Urothelium cell line (cell line): ENCODE data around the gene DCP1A.
"Not testable (repeated sequence)": the region's sequence is repeated elsewhere in the genome, so short reads cannot be mapped to it uniquely, and the experiment has no call there.

Source experiments
- DNase-seq: peaks from one replicate; pipeline ENCODE4 v3.0.0; 2011; ENCODE audit warnings: low spot score, mixed read lengths
- FAIRE-seq: peaks from 2 replicates; lab custom pipeline; 2011; peaks lifted over from hg19 to GRCh38; lab: Jason Lieb, UNC

The DCP1A gene

GRCh38 chr3:53347261-53348064 lies at the start of gene DCP1A:
DCP1A (minus strand) TSS chr3:53347543; CDS start chr3:53347517, 26 bp downstream.
- FAIRE-seq = no peak
- DNase-seq = peak; percentile 96

DNA sequence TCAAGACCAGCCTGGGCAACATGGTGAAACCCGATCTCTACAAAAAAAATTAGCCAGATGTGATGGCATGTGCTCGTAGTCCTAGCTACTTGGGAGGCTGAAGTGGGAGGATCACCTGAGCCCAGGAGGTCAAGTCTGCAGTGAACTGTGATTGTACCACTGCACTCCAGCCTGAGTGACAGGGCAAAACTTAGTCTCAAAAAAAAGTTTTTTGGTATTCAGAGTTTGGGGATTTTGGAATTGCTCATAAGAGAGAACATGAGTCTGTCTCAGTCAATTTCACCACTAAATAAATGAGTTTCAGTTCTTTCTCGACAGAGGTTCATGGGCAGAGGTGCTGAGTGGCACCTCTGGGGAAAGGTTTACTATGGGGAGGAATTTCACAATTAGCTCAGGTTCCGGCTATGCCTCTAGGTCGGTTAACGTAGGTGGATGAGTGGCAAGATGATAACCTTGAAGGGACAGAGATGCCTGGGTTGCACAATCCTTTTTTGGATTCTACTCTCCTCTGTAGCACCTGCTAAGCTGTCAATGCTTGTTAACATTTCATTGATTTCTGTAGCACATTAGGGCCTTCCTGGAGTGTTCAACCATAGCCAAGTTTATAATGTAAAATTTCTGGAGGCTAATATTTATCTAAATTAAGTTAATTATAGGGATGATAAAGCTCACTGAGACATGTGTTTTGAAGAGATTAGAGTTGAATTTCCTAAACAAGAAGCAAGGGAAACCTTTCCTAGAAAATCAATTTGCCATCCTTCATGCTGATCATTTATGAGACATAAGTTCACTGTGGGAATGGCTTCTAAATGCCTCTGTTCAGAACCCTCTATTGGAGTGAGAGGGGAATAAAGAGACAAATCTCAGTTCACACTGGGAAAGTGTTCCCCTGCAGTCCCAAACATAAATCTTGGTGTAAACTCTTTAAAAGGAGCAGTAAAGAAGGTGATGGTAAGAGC lies 37.4 kb upstream of the DCP1A start:
- no peak for DNase-seq
- no peak for FAIRE-seq

GRCh38 chr3:53382106-53382505 lies 34.8 kb upstream of the DCP1A start:
- FAIRE-seq = no peak
- DNase-seq = no peak

- no peak for FAIRE-seq
- no peak for DNase-seq
These were observed 33.0 kb upstream of the DCP1A start for GRCh38 chr3:53380306-53380705.

GRCh38 chr3:53379898-53380297 lies 32.6 kb upstream of the DCP1A start:
- DNase-seq (no peak), FAIRE-seq (no peak)

DNA sequence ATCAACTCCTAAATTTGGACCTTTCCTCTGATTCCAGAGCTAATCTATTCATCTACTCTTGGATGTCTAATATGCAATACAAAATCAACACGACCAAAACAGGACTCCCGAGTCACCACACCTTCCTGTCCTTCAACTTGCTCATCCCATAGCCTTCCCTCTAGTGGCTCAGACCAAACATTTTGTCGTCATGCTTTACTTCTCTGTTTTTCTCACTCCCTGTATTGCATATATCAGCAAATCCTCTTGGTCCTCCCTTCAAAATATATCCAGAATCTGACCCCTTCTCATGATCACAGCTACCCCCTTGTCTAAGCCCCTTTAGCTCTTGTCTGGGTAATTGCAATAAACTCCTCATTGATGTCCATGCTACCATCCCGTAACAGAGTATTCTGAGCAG lies 30.5 kb upstream of the DCP1A start:
- FAIRE-seq = no peak
- DNase-seq = no peak

GRCh38 chr3:53376679-53377078 lies 29.3 kb upstream of the DCP1A start:
- no peak for FAIRE-seq
- DNase-seq = no peak

DNA sequence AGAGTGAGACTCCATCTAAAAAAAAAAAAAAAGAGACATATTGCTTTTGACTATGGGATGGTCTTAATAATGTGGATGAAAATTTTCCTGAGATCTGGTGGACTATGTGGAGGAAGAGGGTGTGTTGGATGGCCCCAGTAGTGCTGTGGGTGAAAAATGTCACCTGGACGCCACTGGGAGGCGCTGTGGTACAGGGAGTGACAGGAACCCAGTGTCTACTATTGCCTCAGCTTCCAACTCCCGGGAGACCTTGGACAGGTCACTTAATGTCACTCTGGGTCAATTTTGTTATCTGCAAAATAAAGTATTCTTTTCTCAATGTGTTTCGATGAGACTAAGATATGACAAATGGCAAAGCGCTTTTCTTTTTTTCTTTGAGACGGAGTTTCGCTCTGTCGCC lies 27.7 kb upstream of the DCP1A start:
- FAIRE-seq (no peak), DNase-seq (peak; percentile 74)

DNA sequence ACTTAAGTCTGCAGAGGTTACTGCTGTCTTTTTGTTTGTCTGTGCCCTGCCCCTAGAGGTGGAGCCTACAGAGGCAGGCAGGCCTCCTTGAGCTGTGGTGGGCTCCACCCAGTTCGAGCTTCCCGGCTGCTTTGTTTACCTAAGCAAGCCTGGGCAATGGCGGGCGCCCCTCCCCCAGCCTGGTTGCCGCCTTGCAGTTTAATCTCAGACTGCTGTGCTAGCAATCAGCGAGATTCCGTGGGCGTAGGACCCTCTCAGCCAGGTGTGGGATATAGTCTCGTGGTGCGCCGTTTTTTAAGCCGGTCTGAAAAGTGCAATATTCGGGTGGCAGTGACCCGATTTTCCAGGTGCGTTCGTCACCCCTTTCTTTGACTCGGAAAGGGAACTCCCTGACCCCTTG lies 23.4 kb upstream of the DCP1A start:
- DNase-seq, FAIRE-seq: not testable (repeated sequence)

DNA sequence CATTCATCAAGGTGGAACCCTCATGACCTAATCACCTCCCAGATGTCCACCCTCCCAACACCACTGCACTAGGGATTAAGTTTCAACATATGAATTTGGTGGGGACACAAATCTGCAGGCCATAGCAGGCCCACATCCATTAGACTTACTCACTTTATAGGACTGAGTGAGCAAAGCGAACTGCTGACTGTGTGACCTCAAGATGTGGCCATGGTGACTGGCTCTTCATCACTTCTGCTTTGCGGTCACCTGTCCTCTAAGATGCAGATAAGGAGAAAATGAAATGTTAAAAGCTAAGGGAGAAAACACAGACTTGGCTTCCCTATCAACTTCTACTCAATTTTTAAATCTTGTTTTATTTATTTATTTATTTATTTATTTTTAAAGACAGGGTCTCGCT lies 14.5 kb upstream of the DCP1A start:
- FAIRE-seq = no peak
- no peak for DNase-seq

DNA sequence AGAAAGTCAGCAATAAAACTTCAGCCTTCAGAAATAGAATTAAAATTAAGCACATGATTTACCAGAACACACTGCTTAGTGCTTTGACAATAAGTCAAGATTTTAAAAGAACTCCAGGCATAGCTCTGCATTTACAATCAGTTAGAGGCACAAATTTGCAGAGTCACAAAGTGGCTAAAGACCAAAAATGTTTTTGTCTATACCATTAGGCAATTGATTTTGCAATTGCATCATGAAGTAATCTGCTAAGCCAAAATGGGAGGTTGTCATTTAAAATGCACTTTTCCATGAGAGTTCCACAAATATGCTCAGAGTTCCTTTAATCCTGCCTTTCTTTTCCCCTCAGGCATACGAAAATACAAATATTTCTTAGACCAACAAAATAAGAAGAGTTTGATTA lies 10.1 kb upstream of the DCP1A start:
- FAIRE-seq (no peak), DNase-seq (no peak)

DNA sequence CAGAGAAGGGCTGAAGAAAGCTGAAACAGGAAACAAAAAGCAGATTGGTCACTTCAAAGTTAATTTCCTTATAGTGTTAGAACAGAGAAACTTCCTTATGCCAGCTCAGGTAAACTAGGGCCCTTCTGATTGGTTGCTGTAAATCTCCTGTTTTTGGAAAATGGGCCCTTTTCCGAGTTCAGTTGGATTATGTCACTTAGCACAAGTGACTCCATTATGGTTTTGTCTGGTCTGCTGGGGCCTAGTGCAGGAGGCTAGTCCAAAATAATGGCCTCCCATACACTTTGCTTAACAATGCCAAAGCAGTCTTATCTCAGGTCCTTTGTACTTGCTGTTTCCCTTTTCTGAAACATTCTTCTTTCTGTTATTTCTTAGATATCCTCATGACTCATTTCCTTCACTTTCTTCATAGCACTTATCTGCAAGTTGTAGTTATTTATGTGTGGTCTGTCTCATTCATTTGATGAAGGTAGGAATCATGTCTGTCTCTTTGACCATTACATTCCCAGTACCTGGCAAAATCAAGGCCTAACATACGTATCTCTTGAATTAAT lies 7.7 kb upstream of the DCP1A start:
- FAIRE-seq = no peak
- DNase-seq = no peak

DNA sequence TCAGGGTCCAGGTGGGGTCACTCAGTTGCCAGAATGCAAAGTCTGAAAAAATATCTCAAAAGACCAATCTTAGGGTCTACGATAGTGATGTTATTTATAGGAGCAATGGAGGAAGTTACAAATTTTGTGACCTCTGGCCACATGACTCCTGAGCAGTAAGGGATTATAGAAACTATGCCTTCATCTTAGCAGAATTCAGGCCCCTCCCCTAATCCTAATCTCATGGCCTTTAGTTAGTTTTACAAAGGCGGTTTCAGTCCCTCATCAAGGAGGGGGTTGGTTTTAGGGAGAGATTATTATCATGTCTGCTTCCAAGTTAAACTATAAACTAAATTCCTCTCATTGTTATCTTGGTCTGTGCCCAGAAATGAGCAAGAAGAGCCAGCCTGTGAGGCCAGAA lies 5.9 kb upstream of the DCP1A start:
- no peak for DNase-seq

DNA sequence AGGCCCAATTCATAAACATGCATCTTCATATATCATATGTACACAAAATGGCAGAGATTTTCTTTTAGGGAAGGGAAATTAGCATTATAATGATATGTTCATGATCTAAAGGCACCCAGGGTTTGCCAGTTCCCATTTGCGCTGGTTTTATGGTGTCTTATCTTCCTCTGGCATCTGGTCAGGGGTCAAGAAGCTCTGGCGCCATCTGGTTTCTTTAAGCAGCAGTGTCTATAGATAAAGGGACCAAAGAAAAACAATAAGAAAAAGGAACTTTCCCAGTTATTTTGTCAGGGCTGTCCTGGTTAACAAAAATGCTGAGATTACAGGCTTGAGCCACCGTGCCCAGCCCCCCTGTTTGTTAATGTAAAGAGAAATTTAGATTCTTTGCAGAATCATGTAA lies 3.3 kb upstream of the DCP1A start:
- DNase-seq (no peak), FAIRE-seq (no peak)

More for the DNA sequence above, 5.9 kb upstream of the DCP1A start:
- no peak for FAIRE-seq

- not testable (repeated sequence) for DNase-seq, FAIRE-seq
These were observed 775 bp upstream of the DCP1A start for GRCh38 chr3:53348118-53348517.

DNA sequence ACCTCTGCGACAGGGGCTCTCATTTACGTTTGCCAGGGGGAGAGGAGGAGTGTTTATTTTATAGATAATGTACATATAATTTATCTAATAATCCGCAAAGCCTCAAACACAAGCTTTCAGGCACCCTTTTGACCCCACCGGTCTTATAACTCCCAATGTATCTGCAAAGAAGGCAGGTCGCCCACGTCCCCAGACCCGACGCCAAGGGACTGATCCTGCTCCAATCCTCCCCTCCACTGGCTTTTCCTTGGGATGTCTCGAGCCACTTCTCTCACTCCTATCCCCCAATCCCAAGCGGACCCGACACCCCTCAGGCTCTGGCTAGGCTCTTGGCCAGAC lies 452 bp downstream of the DCP1A start:
- no peak for DNase-seq
- no peak for FAIRE-seq

DNA sequence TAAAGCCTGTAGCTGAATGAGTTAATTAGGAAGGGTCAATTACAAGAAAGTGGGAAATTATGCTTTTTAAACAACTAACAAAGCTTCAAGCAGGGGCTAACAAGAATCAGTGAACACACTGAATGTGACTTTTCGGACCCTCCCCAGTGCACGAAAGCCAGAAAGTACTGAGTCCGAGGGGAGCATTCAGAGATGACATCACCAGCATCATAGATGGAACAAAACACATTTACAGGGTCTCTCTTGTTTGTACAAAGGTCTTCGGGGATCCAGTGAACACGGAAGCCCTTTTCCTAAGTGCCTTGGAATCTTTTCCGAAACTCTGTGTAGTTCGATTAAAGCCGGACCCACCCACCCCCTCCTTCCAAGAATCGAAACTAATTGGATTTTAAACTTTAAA lies 829 bp downstream of the DCP1A start:
- no peak for DNase-seq
- no peak for FAIRE-seq

- DNase-seq = no peak
- no peak for FAIRE-seq
These were observed 5.0 kb downstream of the DCP1A start for GRCh38 chr3:53342353-53342752.

DNA sequence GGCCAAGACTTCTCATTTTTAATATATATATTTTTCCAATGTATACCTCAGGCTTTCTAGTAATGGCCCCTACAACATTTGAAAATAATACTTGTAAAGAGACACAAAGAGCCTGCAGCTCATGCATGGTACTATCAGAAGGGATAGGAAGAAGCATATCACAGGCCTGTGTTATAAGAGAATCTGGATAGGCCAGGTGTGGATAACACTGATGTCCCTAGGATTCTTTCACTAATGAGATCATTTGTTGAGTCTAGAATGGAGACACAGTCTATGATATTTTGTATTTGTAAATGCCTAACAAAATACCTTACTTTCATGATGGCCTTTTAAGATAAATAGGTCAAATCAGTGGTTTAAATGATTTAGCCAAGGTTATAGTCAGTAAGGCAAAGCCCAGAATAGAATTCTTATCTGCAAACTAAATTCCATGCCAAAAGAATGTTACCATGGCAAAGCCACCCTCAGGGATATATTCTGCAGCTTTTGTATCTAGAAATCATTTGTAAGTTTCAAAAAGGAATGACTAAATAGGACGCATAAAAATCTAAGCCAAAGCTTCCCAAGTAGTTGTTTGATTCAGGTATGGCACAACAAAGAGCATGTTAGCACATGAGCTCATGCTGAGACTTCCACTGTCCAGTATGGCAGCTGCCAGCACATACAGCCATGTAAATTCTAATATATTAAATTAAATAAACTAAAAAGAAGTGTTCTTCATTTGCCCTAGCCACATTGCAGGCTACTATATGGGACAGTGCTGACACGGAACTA lies 10.0 kb downstream of the DCP1A start:
- FAIRE-seq (no peak), DNase-seq (no peak)

DNA sequence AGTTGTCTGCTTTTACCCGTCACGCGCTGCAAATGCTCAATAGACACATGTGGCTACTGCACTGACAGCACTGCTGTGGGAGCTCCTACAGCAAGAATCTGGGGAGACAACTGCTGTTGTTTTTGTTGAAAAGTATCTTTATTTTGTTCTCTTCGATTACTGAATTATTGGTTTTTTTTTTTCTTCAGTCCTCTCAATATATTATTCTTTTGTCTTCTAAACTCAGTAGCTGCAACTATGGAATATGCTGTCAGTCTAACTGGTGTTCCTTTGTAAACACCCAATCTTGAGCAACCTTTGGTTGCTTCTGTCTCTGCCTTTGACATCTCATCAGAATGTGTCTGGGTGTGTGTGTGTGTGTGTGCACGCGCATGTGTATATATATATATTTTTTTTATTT lies 12.6 kb downstream of the DCP1A start:
- DNase-seq (no peak), FAIRE-seq (no peak)

GRCh38 chr3:53331871-53332270 lies 15.5 kb downstream of the DCP1A start:
- DNase-seq (no peak), FAIRE-seq (no peak)
